Measurements from ENCODE around the gene CASKIN1.
"Not testable (repeated sequence)": the region's sequence is repeated elsewhere in the genome, so short reads cannot be mapped to it uniquely, and the experiment has no call there.

CASKIN1 gene

GRCh38 chr16:2196162-2196980 lies at the start of gene CASKIN1:
Gene CASKIN1 (minus strand): TSS chr16:2196605. CDS start chr16:2196432, 173 bp downstream.
- no peak for DNase-seq

GRCh38 chr16:2244926-2245795 lies 48.8 kb upstream of the CASKIN1 start:
- no peak for DNase-seq

GRCh38 chr16:2244301-2244700 lies 47.9 kb upstream of the CASKIN1 start:
- no peak for DNase-seq

GRCh38 chr16:2243781-2244180 lies 47.4 kb upstream of the CASKIN1 start:
- DNase-seq = no peak

GRCh38 chr16:2243031-2243528 lies 46.7 kb upstream of the CASKIN1 start:
- no peak for DNase-seq

GRCh38 chr16:2242598-2242997 lies 46.2 kb upstream of the CASKIN1 start:
- no peak for DNase-seq

GRCh38 chr16:2240331-2240730 lies 43.9 kb upstream of the CASKIN1 start:
- DNase-seq = not testable (repeated sequence)

- no peak for DNase-seq
Observed at GRCh38 chr16:2238838-2239675, 42.7 kb upstream of the CASKIN1 start.

- DNase-seq = no peak
Observed at GRCh38 chr16:2238150-2238837, 41.9 kb upstream of the CASKIN1 start.

GRCh38 chr16:2237493-2238149 lies 41.2 kb upstream of the CASKIN1 start:
- DNase-seq = no peak

- DNase-seq = no peak
Observed at GRCh38 chr16:2237102-2237482, 40.7 kb upstream of the CASKIN1 start.

- no peak for DNase-seq
Observed at GRCh38 chr16:2236337-2237101, 40.1 kb upstream of the CASKIN1 start, which contains the start of gene DNASE1L2. Gene DNASE1L2 (plus strand): TSS chr16:2236444. CDS start chr16:2236817, 373 bp downstream.

GRCh38 chr16:2235695-2236336 lies 39.4 kb upstream of the CASKIN1 start:
- DNase-seq = no peak

- no peak for DNase-seq
Observed at GRCh38 chr16:2235234-2235651, 38.8 kb upstream of the CASKIN1 start.

- DNase-seq = no peak
Observed at GRCh38 chr16:2234813-2235170, 38.4 kb upstream of the CASKIN1 start.

GRCh38 chr16:2233872-2234812 lies 37.7 kb upstream of the CASKIN1 start:
- DNase-seq = no peak

- no peak for DNase-seq
Observed at GRCh38 chr16:2233046-2233775, 36.8 kb upstream of the CASKIN1 start.

All from GF-D8 (cell line).